HG03066 (cell line): ENCODE data around the gene SP100.

ENCODE experiments used
- ATAC-seq: cut with Tn5 transposase; IDR thresholded peaks from one replicate; pipeline ENCODE4 v1.9.1; 2021; ENCODE audit warnings: low read depth; ENCODE audit not compliant: unreplicated experiment

SP100 gene

DNA sequence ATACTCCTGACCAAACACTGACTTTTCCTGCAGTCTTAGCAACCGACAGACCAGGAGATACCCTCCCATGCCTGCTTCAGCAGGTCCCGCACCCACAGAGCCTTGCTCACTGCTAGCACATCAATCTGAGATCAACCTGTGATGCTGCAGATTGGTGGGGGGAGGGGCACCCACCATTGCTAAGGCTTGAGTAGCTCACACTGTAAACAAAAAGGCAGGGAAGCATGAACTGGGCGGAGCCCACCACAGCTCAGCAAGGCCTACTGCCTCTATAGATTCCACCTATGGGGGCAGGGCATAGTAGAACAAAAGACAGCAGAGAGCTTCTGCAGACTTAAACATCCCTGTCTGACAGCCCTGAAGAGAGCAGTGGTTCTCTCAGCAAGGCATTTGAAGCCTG, 109.7 kb downstream of the SP100 start:
- ATAC-seq, result no peak

DNA sequence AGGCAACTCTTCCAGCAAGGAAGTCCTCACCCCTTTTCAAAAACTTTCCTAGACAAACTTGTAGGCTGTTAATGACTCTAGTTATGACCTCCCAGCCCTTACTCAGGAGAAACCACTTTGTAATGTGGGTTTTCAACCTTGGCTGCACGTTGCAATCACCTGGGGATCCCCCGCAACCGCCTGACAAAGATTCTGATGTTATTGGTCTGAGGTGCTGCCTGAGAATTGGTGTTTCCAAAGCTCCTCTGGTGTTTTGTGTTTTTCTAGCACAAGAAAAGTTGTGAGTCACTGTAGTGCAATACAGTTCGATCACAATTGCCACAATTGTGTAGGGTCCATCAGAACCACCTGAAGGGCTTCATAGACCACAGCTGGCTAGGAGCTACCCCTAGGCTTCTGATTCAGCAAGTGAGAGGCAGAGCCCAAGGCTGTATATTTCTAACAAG, 121.6 kb downstream of the SP100 start:
- ATAC-seq, result peak; percentile 61

DNA sequence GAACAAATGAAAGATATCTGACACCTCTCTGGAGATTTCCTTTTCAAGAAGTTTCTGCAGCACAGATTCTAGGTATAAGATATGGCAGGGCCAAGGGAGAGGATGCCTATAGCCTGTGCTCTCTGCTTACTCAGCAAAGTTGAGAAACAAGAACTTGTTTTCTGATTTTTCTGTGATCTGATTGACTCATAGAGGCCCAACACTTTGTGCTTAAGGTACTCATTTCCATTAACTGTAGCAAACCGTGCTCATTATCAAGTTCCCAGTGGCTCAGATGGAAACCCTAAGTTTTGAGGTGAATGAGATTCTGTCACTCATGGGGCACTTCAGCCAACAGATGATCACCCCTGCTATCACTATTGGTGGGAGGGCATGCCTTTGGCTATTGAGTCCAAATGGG, 124.3 kb downstream of the SP100 start:
- ATAC-seq, result no peak

GRCh38 chr2:230541934-230542380, 126.0 kb downstream of the SP100 start:
- ATAC-seq, result peak; percentile 77

DNA sequence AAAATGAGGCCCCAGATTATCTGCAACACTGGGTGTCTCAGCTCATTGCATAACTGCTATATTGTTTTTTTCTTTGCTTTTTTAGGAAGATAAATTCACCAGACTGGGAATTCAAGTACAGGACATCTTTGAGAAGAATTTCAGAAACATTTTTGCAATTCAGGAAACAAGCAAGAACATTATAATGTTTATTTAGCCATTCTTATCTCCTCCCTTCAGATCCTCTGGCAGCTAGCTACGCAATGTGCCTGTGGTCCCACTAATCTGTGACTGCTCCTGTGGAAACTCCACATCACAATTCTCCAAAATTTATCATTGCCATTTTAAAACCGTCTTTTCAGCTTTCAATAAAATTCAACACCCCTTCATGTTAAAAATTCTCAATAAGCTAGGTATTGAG, 126.8 kb downstream of the SP100 start:
- no peak for ATAC-seq

- ATAC-seq, result no peak
These were observed 136.2 kb downstream of the SP100 start for GRCh38 chr2:230552181-230552580.

- no peak for ATAC-seq
These were observed 141.1 kb downstream of the SP100 start for GRCh38 chr2:230557065-230557464.

- no peak for ATAC-seq
These were observed 149.1 kb downstream of the SP100 start for GRCh38 chr2:230564805-230565779.

- no peak for ATAC-seq
These were observed 153.3 kb downstream of the SP100 start for GRCh38 chr2:230569298-230569697.

- ATAC-seq, result no peak
These were observed 155.0 kb downstream of the SP100 start for GRCh38 chr2:230570987-230571386.

DNA sequence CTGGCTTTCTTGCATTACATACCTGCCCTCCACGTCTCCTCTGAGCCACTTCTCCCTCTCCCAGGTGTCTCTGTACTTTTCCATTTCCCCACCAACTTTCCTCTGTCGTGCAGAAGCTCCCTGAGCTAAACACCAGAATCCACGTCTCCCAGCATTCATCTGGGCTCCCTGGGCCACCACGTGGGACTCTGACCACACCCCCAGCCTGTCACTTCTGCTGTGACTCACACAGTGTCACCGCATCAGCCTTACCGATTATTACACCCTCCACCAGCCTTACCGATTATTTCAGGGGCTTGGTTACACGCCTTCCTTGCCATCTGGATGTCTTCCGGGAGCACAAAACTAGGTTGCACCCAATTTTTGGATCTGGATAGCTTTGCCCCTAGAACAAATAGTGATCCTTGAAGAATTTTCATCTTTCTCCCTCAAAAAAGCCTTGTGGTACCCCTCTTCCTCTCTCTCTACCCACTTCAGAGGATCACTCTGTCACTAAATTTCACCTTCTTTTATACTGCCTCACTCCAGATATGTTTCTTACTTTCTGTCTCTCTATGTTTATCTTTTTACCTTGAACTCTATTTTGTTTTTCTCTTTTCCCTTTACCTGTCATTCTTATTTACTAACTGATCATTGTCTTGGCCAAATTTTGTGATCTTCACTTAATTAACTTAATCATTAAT, 159.8 kb downstream of the SP100 start:
- no peak for ATAC-seq

DNA sequence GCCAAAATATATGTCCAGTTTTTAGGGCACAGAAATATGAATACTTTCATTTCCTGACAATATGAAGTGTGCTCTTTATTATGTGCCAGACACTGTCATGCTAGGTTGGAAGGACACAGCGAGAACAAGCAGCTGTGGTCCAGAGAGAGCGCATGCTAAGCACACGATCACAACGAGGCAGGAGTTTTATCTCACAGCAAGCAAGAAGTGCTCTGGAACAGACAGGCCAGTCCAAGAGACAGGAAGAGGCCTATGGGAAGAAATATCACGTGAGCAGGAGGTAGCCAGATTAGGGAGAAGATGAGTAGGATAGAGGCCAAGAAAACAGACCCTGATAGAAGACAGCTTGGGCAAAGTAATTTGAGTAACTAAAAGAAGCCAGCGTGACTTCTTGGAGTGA, 161.1 kb downstream of the SP100 start:
- ATAC-seq, result no peak

DNA sequence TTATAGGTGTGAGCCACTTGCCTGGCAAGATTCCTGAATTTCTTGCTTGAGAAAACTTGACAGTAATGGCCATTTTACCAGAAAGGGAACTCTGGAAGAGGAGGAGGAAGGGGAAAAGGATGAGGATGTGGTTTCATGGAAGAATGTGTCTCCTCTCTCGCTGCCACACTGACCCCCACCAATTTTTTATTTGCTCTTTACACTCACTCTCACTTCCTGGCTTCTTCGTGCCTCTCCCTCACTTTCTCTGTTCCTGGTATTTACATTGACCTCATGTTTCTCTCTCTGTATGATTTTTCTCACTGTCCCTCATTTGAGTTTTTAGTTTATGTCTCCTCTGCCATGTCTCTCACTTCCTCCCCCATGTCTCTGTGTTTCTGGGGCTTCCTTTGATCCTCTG, 162.1 kb downstream of the SP100 start:
- no peak for ATAC-seq

- ATAC-seq, result no peak
These were observed 166.9 kb downstream of the SP100 start for GRCh38 chr2:230582851-230583283.

- no peak for ATAC-seq
These were observed 167.6 kb downstream of the SP100 start for GRCh38 chr2:230583581-230583980.

DNA sequence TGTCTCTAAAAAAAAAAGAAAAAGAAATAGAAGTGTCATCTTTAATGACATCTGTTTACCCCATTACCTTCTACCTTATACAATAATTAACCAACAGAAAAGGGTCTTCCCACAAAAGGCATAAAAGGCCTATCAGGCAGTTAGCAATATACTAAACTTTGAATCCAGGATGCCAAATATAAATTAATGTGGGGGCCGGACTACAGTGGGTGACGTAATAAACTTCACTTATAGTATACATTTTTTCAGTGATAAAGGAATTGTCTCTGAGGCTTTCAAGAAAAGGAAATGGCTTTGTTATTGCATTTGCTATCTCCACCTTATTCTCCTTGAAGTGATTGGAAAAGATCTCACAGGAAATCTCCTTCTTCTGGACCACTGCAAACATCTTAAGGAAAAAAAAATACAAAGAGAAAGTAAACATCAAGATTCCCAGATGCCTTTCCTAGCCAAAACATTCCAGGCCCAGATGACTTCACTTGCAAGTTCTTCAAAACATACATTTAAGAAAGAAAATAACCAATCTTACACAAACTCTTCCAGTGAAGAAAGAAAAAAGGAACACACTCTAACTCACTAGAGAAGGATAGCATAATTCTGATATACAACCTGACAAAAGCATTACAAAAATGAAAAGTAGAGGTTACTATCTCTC, 170.5 kb downstream of the SP100 start:
- ATAC-seq, result no peak

DNA sequence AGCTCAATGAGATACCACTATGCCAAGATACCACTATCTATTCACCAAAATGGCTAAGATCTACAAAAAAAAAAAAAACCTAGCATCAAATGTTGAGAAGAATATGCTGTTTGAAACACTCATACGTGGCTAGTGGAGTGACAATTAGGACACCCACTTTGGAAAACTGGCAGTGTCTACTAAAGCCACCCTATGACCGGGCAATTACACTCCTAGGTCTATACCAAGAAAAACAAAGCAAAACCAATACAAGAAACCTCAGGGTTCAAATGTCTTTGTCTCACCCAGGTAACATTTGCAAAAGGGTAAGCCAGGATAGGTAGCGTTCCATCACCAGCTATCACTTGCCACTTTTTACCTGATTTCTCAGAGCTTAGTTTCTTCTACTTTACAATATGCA, 173.0 kb downstream of the SP100 start:
- peak; percentile 3 for ATAC-seq

DNA sequence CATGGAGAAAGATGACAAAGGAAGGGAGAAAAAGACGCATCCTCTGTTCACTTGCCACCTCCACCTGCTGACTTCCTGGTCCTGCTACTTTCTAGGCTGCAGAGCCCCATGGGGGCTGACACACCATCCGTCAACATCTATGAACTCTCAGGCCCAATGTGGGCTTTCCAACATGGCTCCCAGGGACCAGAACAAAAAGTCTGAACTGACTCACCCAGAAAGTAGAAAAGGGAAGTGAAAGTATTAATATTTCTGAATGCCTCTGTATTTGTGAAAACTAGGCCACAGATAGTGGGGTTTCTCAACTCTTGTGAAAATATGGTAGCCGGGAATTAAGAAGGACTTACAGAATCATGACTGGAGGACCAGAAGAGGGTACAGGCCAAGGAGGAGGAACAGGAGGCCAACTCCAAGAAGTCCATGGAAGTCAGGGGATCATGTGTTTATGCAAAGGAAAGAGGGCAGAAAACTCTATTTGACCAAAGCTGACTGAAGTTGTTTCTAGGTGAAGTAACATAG, 173.6 kb downstream of the SP100 start:
- peak; percentile 92 for ATAC-seq

DNA sequence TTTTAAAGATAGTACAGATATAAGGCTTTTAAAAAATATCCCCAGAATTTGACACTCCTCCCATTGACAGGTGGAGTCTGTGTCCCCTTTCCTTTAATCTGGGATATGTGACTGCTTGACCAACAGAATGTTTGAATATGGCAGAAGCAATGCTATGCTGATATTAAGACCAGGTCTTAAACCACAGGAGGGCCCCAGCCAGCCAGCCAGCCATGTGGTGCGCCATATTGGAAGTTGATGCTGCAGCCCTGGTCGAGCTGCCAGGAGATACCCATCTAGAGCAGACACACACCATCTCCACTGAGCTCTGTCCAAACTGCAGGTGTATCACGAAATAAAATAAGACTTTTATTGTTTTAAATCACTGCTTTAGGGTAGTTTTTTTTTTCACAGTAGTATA, 174.3 kb downstream of the SP100 start:
- no peak for ATAC-seq

GRCh38 chr2:230591850-230592249, 175.8 kb downstream of the SP100 start:
- ATAC-seq, result no peak

GRCh38 chr2:230592775-230593174, 176.8 kb downstream of the SP100 start:
- ATAC-seq, result no peak
